Fibroblast of villous mesenchyme (primary cell): ENCODE data around the gene NPLOC4. TPM values are rescaled to one million over a fixed set of nuclear protein-coding genes. Genes with fewer than 3 reads are reported as not detected.

ENCODE experiments used
- DNase-seq: peaks from one replicate; pipeline ENCODE4 v3.0.0-alpha.2; 2010; ENCODE audit warnings: low read depth
- H3K4me3 ChIP-seq: 2 replicates; pipeline ENCODE4 v1.5.1; 2011; ENCODE audit warnings: low read depth, mild to moderate bottlenecking, low read length
- CTCF ChIP-seq: IDR thresholded peaks from 2 replicates; pipeline ENCODE4 v1.5.1; 2012; ENCODE audit warnings: low read depth, mild to moderate bottlenecking, low read length; ENCODE audit not compliant: insufficient read depth
- total RNA-seq: library from RNA; depleted of rRNA; stranded (reverse); fragments of >200 nt; gene quantifications from 2 replicates; pipeline ENCODE4 v1.2.3, GENCODE V29; 2012

The NPLOC4 gene
- total RNA-seq, 1 donor: 96.7 TPM

- no peak for TF ChIP-seq CTCF
- no peak for DNase-seq
- no peak overlapping the region for H3K4me3 ChIP-seq
Measured at GRCh38 chr17:81540676-81541027, 96.3 kb downstream of the NPLOC4 start.

- no peak overlapping the region for H3K4me3 ChIP-seq
- no peak for TF ChIP-seq CTCF
- DNase-seq: no peak
Measured at GRCh38 chr17:81539961-81540675, 96.8 kb downstream of the NPLOC4 start.

- DNase-seq: no peak
- H3K4me3 ChIP-seq: no peak overlapping the region
- TF ChIP-seq CTCF: no peak
Measured at GRCh38 chr17:81539571-81539900, 97.4 kb downstream of the NPLOC4 start.

GRCh38 chr17:81538651-81539570, 98.0 kb downstream of the NPLOC4 start:
- no peak for TF ChIP-seq CTCF
- no peak overlapping the region for H3K4me3 ChIP-seq
- no peak for DNase-seq

GRCh38 chr17:81537856-81538555, 98.9 kb downstream of the NPLOC4 start:
- no peak overlapping the region for H3K4me3 ChIP-seq
- no peak for DNase-seq
- no peak for TF ChIP-seq CTCF

- peak; percentile 55 for TF ChIP-seq CTCF
- H3K4me3 ChIP-seq: no peak overlapping the region
- DNase-seq: no peak
Measured at GRCh38 chr17:81537343-81537855, 99.5 kb downstream of the NPLOC4 start.
